ENCODE results near the gene OR52E4.
A peak's percentile ranks its signal among the peaks of the same experiment; 100 is the strongest.

The OR52E4 gene

DNA sequence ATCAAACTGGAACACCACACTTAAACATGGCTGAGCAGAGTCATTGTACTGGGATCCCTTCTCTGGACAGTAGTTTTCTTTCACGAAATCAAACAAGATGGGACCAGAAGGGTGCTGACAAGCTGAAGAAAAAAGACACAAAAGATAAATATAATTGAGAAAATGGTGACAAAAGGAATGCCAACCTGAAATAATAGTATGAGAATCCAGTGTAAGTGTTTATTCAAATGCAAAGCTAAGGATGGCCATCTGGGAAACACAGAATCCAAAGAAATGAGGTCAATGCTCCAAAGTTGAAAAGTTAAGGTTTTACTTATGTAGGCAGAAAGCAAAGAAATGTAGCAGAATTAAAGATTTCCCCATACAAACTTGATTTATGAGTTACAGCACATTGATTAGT is 7.2 kb downstream of the OR52E4 start:
- DNase-seq (ENCODE audit: low spot score): no peak
- ChIA-PET CTCF (interaction anchor here (0.7 kb wide), 2 partner anchors 411 to 1301 kb away, joined by 3 read pairs; no protein-coding TSS in a partner anchor), POLR2A (ENCODE audit: low non-redundant PET) (no interaction called here)
- no peak overlapping the region for H3K27ac ChIP-seq
- TF ChIP-seq, protein P1, sequence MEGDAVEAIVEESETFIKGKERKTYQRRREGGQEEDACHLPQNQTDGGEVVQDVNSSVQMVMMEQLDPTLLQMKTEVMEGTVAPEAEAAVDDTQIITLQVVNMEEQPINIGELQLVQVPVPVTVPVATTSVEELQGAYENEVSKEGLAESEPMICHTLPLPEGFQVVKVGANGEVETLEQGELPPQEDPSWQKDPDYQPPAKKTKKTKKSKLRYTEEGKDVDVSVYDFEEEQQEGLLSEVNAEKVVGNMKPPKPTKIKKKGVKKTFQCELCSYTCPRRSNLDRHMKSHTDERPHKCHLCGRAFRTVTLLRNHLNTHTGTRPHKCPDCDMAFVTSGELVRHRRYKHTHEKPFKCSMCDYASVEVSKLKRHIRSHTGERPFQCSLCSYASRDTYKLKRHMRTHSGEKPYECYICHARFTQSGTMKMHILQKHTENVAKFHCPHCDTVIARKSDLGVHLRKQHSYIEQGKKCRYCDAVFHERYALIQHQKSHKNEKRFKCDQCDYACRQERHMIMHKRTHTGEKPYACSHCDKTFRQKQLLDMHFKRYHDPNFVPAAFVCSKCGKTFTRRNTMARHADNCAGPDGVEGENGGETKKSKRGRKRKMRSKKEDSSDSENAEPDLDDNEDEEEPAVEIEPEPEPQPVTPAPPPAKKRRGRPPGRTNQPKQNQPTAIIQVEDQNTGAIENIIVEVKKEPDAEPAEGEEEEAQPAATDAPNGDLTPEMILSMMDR (conservative IDR thresholded peaks at IDR 0.05; ENCODE audit: low read depth): no peak

DNA sequence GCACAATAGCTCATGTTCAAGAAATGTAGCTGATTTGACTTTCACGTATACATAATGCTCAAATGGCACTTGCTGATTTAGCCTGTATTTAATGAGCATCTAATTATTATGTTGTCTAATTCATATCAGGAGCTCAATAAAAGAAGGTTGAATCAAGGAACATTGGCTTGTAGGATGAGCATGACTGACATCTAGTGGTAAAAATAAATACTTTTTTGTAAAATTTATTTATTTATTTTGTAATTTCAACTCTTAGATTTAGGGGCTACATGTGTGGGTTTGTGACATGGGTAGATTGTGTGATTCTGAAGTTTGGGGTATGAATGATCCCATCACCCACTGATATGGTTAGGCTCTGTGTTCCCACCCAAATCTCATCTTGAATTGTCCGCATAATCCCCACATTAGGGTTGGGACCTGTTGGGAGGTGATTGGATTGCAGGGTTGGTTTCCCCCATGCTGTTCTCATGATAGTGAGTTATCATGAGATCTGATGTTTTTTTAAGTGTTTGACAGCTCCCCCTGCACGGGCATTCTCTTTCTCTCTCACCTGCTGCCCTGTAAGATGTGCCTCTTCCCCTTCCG is 10.9 kb downstream of the OR52E4 start:
- no peak overlapping the region for H3K27ac ChIP-seq
- ChIA-PET CTCF (interaction anchor here (0.6 to 1.0 kb wide), 7 partner anchors 10 to 1327 kb away, joined by 3 to 4 read pairs (median 3); no protein-coding TSS in a partner anchor), POLR2A (ENCODE audit: low non-redundant PET) (no interaction called here)
- no peak for DNase-seq (ENCODE audit: low spot score)
- TF ChIP-seq, protein P1 (conservative IDR thresholded peaks at IDR 0.05; ENCODE audit: low read depth): peak; percentile 35

DNA sequence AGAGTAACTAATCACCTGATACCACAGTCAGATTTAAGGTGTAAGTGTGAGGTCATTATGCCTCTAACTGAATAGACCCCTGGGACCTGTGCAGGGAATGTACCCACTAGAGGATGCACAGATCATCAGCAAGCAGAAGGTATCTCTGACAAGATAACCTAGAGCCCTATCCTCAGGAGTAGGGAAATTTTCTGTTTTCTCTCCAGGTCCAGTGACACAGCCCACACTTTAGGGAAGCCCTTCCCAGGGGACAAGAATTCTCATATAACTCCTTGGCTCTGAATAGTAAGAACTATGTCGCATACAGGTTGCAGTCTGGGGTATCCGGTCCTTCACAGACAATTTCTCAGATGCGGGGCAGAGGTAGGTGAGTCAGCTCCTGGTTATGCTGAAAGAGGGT is 12.5 kb downstream of the OR52E4 start, which contains the start of gene OR52E5:
Gene OR52E5, plus strand, starts transcription at position 301 of the 400 bp plus-strand sequence. CDS start 7,569 bp downstream, outside the sequence.
- CTCF ChIA-PET: no interaction called here
- TF ChIP-seq, protein P1 (conservative IDR thresholded peaks at IDR 0.05; ENCODE audit: low read depth): no peak
- POLR2A ChIA-PET (ENCODE audit: low non-redundant PET): no interaction called here

DNA sequence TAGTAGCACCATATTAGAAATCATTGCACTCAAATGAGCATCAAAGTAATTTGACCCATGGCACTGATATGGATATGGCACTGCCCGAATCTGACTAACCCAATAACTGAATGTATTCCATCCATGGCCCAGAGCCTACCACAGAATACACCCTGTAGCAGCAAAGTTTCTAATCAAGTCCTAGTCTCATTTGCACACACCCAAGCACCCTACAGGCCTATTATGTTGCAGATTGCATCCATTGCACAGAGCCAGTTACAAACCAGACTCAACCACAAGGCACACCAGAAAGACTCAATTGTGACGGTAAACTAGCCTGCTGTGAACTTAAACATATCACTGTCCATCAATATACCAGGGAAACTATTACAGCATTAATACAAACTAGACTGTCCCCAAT is 19.1 kb downstream of the OR52E4 start:
- H3K27ac ChIP-seq: no peak overlapping the region
- ChIA-PET CTCF (no interaction called here), POLR2A (ENCODE audit: low non-redundant PET) (no interaction called here)
- TF ChIP-seq, protein P1 (conservative IDR thresholded peaks at IDR 0.05; ENCODE audit: low read depth): no peak
- no peak for DNase-seq (ENCODE audit: low spot score)

More for the DNA sequence above, 12.5 kb downstream of the OR52E4 start, which contains the start of gene OR52E5:
- H3K27ac ChIP-seq: no peak within 1 kb of the TSS
- no peak for DNase-seq (ENCODE audit: low spot score)

DNA sequence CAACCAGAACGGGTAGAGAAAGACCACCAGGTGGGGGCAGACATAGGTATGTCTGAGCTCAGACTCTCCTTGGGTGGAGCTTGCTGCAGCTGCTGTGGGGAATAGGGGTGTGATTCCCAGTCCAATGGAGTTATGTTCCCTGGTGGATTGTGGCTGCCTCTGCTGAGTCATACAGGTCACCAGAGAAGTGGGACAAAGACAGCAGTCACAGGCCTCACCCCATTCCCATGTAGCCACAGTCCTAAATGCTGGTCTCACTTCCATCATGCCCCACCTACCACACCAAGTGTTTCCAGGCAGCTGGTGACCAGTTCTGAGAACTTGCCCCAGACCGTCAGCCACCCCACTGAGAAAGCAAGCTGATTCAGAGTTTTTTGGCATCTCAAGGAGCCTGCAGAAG is 30.1 kb downstream of the OR52E4 start:
- CTCF ChIA-PET: no interaction called here
- TF ChIP-seq, protein P1 (conservative IDR thresholded peaks at IDR 0.05; ENCODE audit: low read depth): no peak
- POLR2A ChIA-PET (ENCODE audit: low non-redundant PET): no interaction called here
- no peak for DNase-seq (ENCODE audit: low spot score)
- H3K27ac ChIP-seq: no peak overlapping the region

DNA sequence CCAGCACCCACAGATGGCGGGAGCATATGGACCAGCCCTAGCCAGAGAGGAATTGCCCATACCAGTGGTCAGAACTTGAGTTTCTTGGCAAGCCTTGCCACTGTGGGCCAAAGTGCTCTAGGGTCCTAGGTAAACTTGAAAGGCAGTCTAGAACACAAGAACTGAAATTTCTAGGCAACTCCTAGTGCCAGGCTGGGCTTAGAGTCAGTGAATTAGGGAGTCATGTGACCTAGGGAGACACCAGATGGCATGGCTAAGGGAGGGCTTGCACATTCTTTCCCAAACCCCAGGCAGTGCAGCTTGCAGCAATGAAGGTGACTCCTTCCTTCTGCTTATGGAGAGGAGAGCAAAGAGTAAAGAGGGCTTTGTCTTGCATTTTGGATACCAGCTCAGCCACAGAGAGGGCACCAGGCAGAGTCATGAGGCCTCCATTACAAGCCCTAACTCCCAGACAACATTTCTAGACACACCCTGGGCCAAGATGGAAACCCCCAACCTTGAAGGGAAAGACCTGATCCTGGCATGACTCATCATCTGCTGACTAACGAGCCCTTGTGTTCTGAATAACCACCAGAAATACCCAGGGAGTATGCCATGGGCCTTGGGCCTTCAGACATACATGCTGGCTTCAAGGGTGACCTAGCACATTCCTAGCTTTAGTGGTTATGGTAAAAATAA is 42.5 kb downstream of the OR52E4 start:
- TF ChIP-seq, protein P1 (conservative IDR thresholded peaks at IDR 0.05; ENCODE audit: low read depth): no peak
- ChIA-PET CTCF (interaction anchor here (0.6 to 0.7 kb wide), 3 partner anchors 8 to 720 kb away, joined by 3 to 5 read pairs (median 3); no protein-coding TSS in a partner anchor), POLR2A (ENCODE audit: low non-redundant PET) (no interaction called here)
- H3K27ac ChIP-seq: no peak overlapping the region
- DNase-seq (ENCODE audit: low spot score): peak; percentile 10
